Gastroesophageal sphincter (tissue), 4 donors: ENCODE results near the gene UST. TPM values are rescaled to one million over a fixed set of nuclear protein-coding genes. Genes with fewer than 3 reads are reported as not detected.

ENCODE experiments used
- ATAC-seq: fragments of 150-250 bp; one replicate; pipeline ENCODE4 v1.9.1; 2016; ENCODE audit warnings: mild to moderate bottlenecking, moderate library complexity
- H3K27ac ChIP-seq, 4 donors: fragments of 200-600 bp; sonication (generic) in 3 of 4; 1 replicate in 3 of 4; 2 replicates in 1 of 4; pipeline ENCODE4 v1.5.1; 2016 to 2019
- H3K27me3 ChIP-seq: fragments of 200-600 bp; sonication (generic); one replicate; pipeline ENCODE4 v1.5.1; 2019
- H3K36me3 ChIP-seq, 2 donors: fragments of 200-600 bp; sonication (generic); one replicate each; pipeline ENCODE4 v1.5.1; 2019; ENCODE audit warnings: control low read depth in 1 of 2
- H3K4me1 ChIP-seq, 3 donors: fragments of 200-600 bp; sonication (generic); 1 replicate in 2 of 3; 2 replicates in 1 of 3; pipeline ENCODE4 v1.5.1; 2016 to 2019; ENCODE audit warnings: control low read depth in 2 of 3
- H3K4me3 ChIP-seq, 2 donors: fragments of 200-600 bp; sonication (generic); one replicate each; pipeline ENCODE4 v1.5.1; 2019; ENCODE audit warnings: mild to moderate bottlenecking in 1 of 2, moderate library complexity in 1 of 2
- H3K9me3 ChIP-seq, 3 donors: fragments of 200-600 bp; sonication (generic); one replicate each; pipeline ENCODE4 v1.5.1; 2017 to 2019; ENCODE audit warnings: control low read depth in 2 of 3
- EP300 ChIP-seq: sonication (generic); formaldehyde crosslinking; IDR thresholded peaks from one replicate; pipeline ENCODE4 v1.6.1; 2017; ENCODE audit warnings: antibody characterized with exemption, mild to moderate bottlenecking
- POLR2A ChIP-seq, 2 donors: fragments of 450-650 bp; IDR thresholded peaks; one replicate each; pipeline ENCODE4 v1.6.1; 2017; ENCODE audit warnings: antibody characterized with exemption in 2 of 2, mild to moderate bottlenecking in 2 of 2, moderate library complexity in 1 of 2
- POLR2AphosphoS5 ChIP-seq: sonication (generic); formaldehyde crosslinking; IDR thresholded peaks from one replicate; pipeline ENCODE4 v1.6.1; 2017; ENCODE audit warnings: antibody characterized with exemption
- WGBS, 2 donors: methylation state at CpG; one replicate each; pipeline ENCODE4 v1.1.5; 2018; ENCODE audit warnings: low coverage in 1 of 2; 5-methylcytosine and 5-hydroxymethylcytosine counted together
- total RNA-seq, 4 donors: library from RNA; depleted of rRNA; stranded (reverse); fragments of >200 nt; gene quantifications; one replicate each; pipeline ENCODE4 v1.1.0, GENCODE V29; 2016
- TF ChIP-seq, protein P1 (sequence below), 4 experiments: fragments of 200-600 bp in 2 of 4; fragments of 450-650 bp in 2 of 4; sonication (generic) in 1 of 4; IDR thresholded peaks; one replicate each; pipeline ENCODE4 v1.5.1; 2017 to 2019; ENCODE audit warnings: antibody characterized with exemption in 4 of 4, mild to moderate bottlenecking in 2 of 4, moderate library complexity in 2 of 4

Gene UST
- total RNA-seq, 4 donors from 2014 or later: 17.4 to 48.1 (median 32.4) TPM

GRCh38 chr6:148713921-148714320 lies 32.9 kb upstream of the UST start:
- peaks cover 0 to 9% (median 0%) of the 10 kb centered on the region in 3 donors for H3K4me1 ChIP-seq
- TF ChIP-seq POLR2AphosphoS5 (no peak), POLR2A (IDR thresholded peaks at IDR 0.05) (no peak), EP300 (no peak)
- TF ChIP-seq, protein P1, sequence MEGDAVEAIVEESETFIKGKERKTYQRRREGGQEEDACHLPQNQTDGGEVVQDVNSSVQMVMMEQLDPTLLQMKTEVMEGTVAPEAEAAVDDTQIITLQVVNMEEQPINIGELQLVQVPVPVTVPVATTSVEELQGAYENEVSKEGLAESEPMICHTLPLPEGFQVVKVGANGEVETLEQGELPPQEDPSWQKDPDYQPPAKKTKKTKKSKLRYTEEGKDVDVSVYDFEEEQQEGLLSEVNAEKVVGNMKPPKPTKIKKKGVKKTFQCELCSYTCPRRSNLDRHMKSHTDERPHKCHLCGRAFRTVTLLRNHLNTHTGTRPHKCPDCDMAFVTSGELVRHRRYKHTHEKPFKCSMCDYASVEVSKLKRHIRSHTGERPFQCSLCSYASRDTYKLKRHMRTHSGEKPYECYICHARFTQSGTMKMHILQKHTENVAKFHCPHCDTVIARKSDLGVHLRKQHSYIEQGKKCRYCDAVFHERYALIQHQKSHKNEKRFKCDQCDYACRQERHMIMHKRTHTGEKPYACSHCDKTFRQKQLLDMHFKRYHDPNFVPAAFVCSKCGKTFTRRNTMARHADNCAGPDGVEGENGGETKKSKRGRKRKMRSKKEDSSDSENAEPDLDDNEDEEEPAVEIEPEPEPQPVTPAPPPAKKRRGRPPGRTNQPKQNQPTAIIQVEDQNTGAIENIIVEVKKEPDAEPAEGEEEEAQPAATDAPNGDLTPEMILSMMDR (IDR thresholded peaks at IDR 0.05): no peak
- H3K27me3 ChIP-seq: no peaks in the 10 kb centered on the region
- no peak overlapping the region for H3K4me3 ChIP-seq
- no peak overlapping the region for H3K27ac ChIP-seq
- H3K9me3 ChIP-seq: peaks cover 0 to 9% (median 0%) of the 10 kb centered on the region in 3 donors
- WGBS, 2 donors: 27 to 50% methylated on average over 1 of the region's 1 CpG
- no peaks in the 10 kb centered on the region for H3K36me3 ChIP-seq
- ATAC-seq: no peak

- Histone ChIP-seq H3K4me3 (no peak overlapping the region), H3K27ac (no peak overlapping the region), H3K36me3 (no peaks in the 10 kb centered on the region), H3K4me1 (no peaks in the 10 kb centered on the region), H3K9me3 (peaks cover 0 to 9% (median 0%) of the 10 kb centered on the region in 3 donors), H3K27me3 (no peaks in the 10 kb centered on the region)
- WGBS, 2 donors: 0 to 65% methylated on average over 1 of the region's 1 CpG
- ATAC-seq: no peak
- TF ChIP-seq POLR2A (IDR thresholded peaks at IDR 0.05): no peak
Observed at GRCh38 chr6:148716811-148717210, 30.0 kb upstream of the UST start.

DNA sequence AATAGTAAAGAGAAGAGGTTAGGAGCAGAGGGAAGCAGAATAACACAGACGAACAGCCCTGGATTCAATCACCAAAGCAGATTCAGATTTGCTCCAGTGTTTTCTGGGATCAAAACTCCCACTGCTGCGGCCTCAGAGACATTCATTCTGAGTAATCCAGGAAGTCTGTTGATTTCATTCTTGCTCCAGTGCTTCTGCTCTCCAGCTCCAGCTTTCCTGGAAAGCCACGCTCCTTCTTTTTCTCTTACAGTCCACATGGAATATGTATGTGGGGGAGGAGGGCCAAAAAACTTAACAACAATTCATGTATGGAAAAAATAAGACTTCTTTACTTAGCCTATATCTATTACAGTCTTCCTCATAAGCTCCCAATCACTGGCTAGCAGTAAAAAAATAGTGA lies 26.4 kb upstream of the UST start:
- H3K27ac ChIP-seq: no peak overlapping the region
- no peak for ATAC-seq
- no peak overlapping the region for H3K4me3 ChIP-seq
- 53% methylated on average over 3 of the region's 3 CpGs; no CpG with 5 or more reads in 1 of the 2 donors for WGBS, 2 donors
- no peaks in the 10 kb centered on the region for H3K36me3 ChIP-seq
- H3K4me1 ChIP-seq: no peaks in the 10 kb centered on the region
- H3K27me3 ChIP-seq: no peaks in the 10 kb centered on the region
- TF ChIP-seq POLR2AphosphoS5: no peak
- no peak for TF ChIP-seq POLR2A (IDR thresholded peaks at IDR 0.05)
- TF ChIP-seq, protein P1 (IDR thresholded peaks at IDR 0.05): no peak
- no peak for TF ChIP-seq EP300
- no peaks in the 10 kb centered on the region for H3K9me3 ChIP-seq

DNA sequence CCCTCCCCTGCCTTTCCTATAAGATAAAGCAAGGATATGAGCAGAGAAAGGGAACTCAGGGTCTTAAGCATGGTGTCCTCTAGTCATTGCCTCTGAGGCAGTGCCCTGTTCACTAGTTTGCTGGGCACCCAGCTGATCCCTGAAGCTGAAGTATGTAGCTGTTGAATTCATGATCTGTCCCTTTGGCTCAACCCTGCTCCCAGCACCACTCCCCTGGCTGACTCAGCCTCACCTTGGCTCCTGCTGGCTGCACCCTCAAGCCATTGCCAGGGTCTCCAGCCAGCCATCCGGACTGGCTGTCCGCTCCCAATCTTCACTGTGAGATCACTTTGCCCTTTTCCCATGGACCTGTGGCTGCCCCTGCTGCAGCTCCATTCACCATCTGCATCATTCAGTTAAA lies 25.9 kb upstream of the UST start:
- H3K9me3 ChIP-seq: peaks cover 0 to 5% (median 0%) of the 10 kb centered on the region in 3 donors
- no peak for TF ChIP-seq EP300
- no peak for TF ChIP-seq POLR2AphosphoS5
- TF ChIP-seq, protein P1 (IDR thresholded peaks at IDR 0.05): no peak
- no peak for TF ChIP-seq POLR2A (IDR thresholded peaks at IDR 0.05)
- WGBS, 2 donors: 83% methylated on average over 1 of the region's 2 CpGs; no CpG with 5 or more reads in 1 of the 2 donors
- no peaks in the 10 kb centered on the region for H3K4me1 ChIP-seq
- H3K4me3 ChIP-seq: no peak overlapping the region
- H3K27me3 ChIP-seq: no peaks in the 10 kb centered on the region
- H3K36me3 ChIP-seq: no peaks in the 10 kb centered on the region
- no peak for ATAC-seq
- H3K27ac ChIP-seq: no peak overlapping the region

- TF ChIP-seq EP300 (no peak), POLR2A (IDR thresholded peaks at IDR 0.05) (no peak), POLR2AphosphoS5 (no peak)
- TF ChIP-seq, protein P1 (IDR thresholded peaks at IDR 0.05): no peak
- H3K4me3 ChIP-seq: no peak overlapping the region
- no peaks in the 10 kb centered on the region for H3K4me1 ChIP-seq
- no peaks in the 10 kb centered on the region for H3K27me3 ChIP-seq
- peaks cover 0 to 20% (median 0%) of the 10 kb centered on the region in 3 donors for H3K9me3 ChIP-seq
- no peak for ATAC-seq
- H3K36me3 ChIP-seq: no peaks in the 10 kb centered on the region
- WGBS, 2 donors: 50 to 67% methylated on average over 1 of the region's 1 CpG
- no peak overlapping the region for H3K27ac ChIP-seq
Observed at GRCh38 chr6:148723484-148723883, 23.3 kb upstream of the UST start.
